SHP77 (cell line): ENCODE data around the gene ANTXR1.

Experiments used
- DNase-seq, 2 experiments: peaks; one replicate each; lab custom pipeline; 2025; lab: John Stamatoyannopoulos, UW

ANTXR1 gene

GRCh38 chr2:69033461-69034095 lies 20.6 kb downstream of the ANTXR1 start:
- no peak for DNase-seq

- no peak for DNase-seq
These were observed 21.1 kb downstream of the ANTXR1 start for GRCh38 chr2:69034122-69034521.

- DNase-seq = no peak
These were observed 21.9 kb downstream of the ANTXR1 start for GRCh38 chr2:69034845-69035244.

- DNase-seq = no peak
These were observed 23.9 kb downstream of the ANTXR1 start for GRCh38 chr2:69036926-69037325.

- no peak for DNase-seq
These were observed 28.2 kb downstream of the ANTXR1 start for GRCh38 chr2:69041214-69041613.

GRCh38 chr2:69043736-69044400 lies 30.9 kb downstream of the ANTXR1 start:
- no peak for DNase-seq

GRCh38 chr2:69046221-69046662 lies 33.3 kb downstream of the ANTXR1 start:
- no peak for DNase-seq

- no peak for DNase-seq
These were observed 34.7 kb downstream of the ANTXR1 start for GRCh38 chr2:69047625-69048145.

- DNase-seq = no peak
These were observed 37.8 kb downstream of the ANTXR1 start for GRCh38 chr2:69050802-69051201.

GRCh38 chr2:69053416-69053965 lies 40.5 kb downstream of the ANTXR1 start:
- DNase-seq = no peak

GRCh38 chr2:69054431-69054830 lies 41.5 kb downstream of the ANTXR1 start:
- no peak for DNase-seq

- no peak for DNase-seq
These were observed 42.9 kb downstream of the ANTXR1 start for GRCh38 chr2:69055688-69056470.

- no peak for DNase-seq
These were observed 44.7 kb downstream of the ANTXR1 start for GRCh38 chr2:69057660-69058059.

GRCh38 chr2:69059731-69060290 lies 46.8 kb downstream of the ANTXR1 start:
- no peak for DNase-seq

- DNase-seq = no peak
These were observed 48.0 kb downstream of the ANTXR1 start for GRCh38 chr2:69060938-69061501.

- DNase-seq = no peak
These were observed 48.5 kb downstream of the ANTXR1 start for GRCh38 chr2:69061525-69061924.

- DNase-seq = no peak
These were observed 49.5 kb downstream of the ANTXR1 start for GRCh38 chr2:69062307-69062962.

GRCh38 chr2:69065735-69066336 lies 52.9 kb downstream of the ANTXR1 start:
- DNase-seq = no peak

- no peak for DNase-seq
These were observed 54.1 kb downstream of the ANTXR1 start for GRCh38 chr2:69067026-69067630.

GRCh38 chr2:69067866-69068265 lies 54.9 kb downstream of the ANTXR1 start:
- no peak for DNase-seq
